OCI-LY7 (cell line): ENCODE measurements around the gene SLC30A1. TPM values are rescaled to one million over a fixed set of nuclear protein-coding genes. Genes with fewer than 3 reads are reported as not detected.

Experiments
- BruUV-seq: library from RNA; stranded (reverse); fragments of 400-500 nt; replicated peaks from 2 replicates; lab custom pipeline; 2021; lab: Mats Ljungman, UMichigan
- CTCF ChIA-PET: fragments of 300-600 bp; sonication (Branson Sonifier 250); formaldehyde crosslinking; loops from one replicate; lab custom pipeline; 2022; ENCODE audit warnings: antibody characterized with exemption; ENCODE audit not compliant: unreplicated experiment; lab: Charles Lee
- POLR2A ChIA-PET: fragments of 300-600 bp; sonication (Branson Sonifier 250); formaldehyde crosslinking; loops from one replicate; lab custom pipeline; 2022; ENCODE audit warnings: antibody characterized with exemption; lab: Charles Lee
- DNase-seq: peaks from one replicate; pipeline ENCODE4 v3.0.0-alpha.2; 2015; ENCODE audit warnings: low spot score
- H2AFZ ChIP-seq: fragments of 200-600 bp; sonication (generic), shearing (Covaris generic); 2 replicates; pipeline ENCODE4 v1.6.1; 2014; ENCODE audit warnings: mild to moderate bottlenecking, antibody characterized with exemption, low read length, moderate library complexity
- H3K27ac ChIP-seq: fragments of 200-600 bp; sonication (generic); 2 replicates; pipeline ENCODE4 v1.5.1; 2014; ENCODE audit warnings: mixed run types, low read depth, mild to moderate bottlenecking, moderate library complexity, low read length, inconsistent platforms; ENCODE audit not compliant: poor library complexity, severe bottlenecking
- H3K36me3 ChIP-seq: fragments of 200-600 bp; sonication (generic); 2 replicates; pipeline ENCODE4 v1.6.1; 2014; ENCODE audit warnings: mild to moderate bottlenecking, antibody characterized with exemption, low read length, moderate library complexity, mixed read lengths; ENCODE audit not compliant: insufficient read depth
- H3K4me1 ChIP-seq: fragments of 200-600 bp; sonication (generic); 2 replicates; pipeline ENCODE4 v1.5.1; 2014; ENCODE audit warnings: mild to moderate bottlenecking, low read length; ENCODE audit not compliant: insufficient read depth, poor library complexity, severe bottlenecking
- H3K4me2 ChIP-seq: fragments of 200-600 bp; sonication (generic); 2 replicates; pipeline ENCODE4 v1.6.1; 2014; ENCODE audit warnings: mild to moderate bottlenecking, low read length
- H3K4me3 ChIP-seq: fragments of 200-600 bp; sonication (generic); 2 replicates; pipeline ENCODE4 v1.5.1; 2014; ENCODE audit warnings: mild to moderate bottlenecking, low read depth, low read length; ENCODE audit not compliant: poor library complexity, severe bottlenecking
- H3K79me2 ChIP-seq: fragments of 200-600 bp; sonication (generic); 2 replicates; pipeline ENCODE4 v1.6.1; 2016; ENCODE audit warnings: low read depth, mild to moderate bottlenecking, low read length, moderate library complexity, mixed read lengths; ENCODE audit not compliant: insufficient read depth
- H3K9me2 ChIP-seq: fragments of 200-600 bp; sonication (generic); 2 replicates; pipeline ENCODE4 v1.6.1; 2016; ENCODE audit warnings: mild to moderate bottlenecking, low read length, mixed read lengths; ENCODE audit not compliant: insufficient read depth
- H3K9me3 ChIP-seq: fragments of 200-600 bp; sonication (generic); 2 replicates; pipeline ENCODE4 v1.6.1; 2014; ENCODE audit warnings: mild to moderate bottlenecking, mixed run types, low read length, mixed read lengths
- H4K20me1 ChIP-seq: fragments of 200-600 bp; sonication (generic); 2 replicates; pipeline ENCODE4 v1.6.1; 2014; ENCODE audit warnings: mild to moderate bottlenecking, antibody characterized with exemption, low read length, moderate library complexity, mixed read lengths; ENCODE audit not compliant: insufficient read depth
- CTCF ChIP-seq: fragments of 200-600 bp; sonication (generic); conservative IDR thresholded peaks from 2 replicates; pipeline ENCODE4 v1.5.1; 2014; ENCODE audit warnings: mild to moderate bottlenecking, antibody characterized with exemption, low read length, moderate library complexity, mixed read lengths
- EZH2phosphoT487 ChIP-seq: fragments of 200-600 bp; sonication (generic); IDR thresholded peaks from 2 replicates; pipeline ENCODE4 v1.6.1; 2018; ENCODE audit warnings: low read depth, borderline replicate concordance, mild to moderate bottlenecking, mixed run types, antibody characterized with exemption, low read length, moderate library complexity, mixed read lengths
- intact Hi-C: fragments of 100-400 bp; cut with micrococcal nuclease; formaldehyde crosslinking; loops from one replicate; pipeline ENCODE4 v1.10.0; 2022; ENCODE audit not compliant: unreplicated experiment
- total RNA-seq, 2 experiments: library from RNA; depleted of rRNA in 1 of 2; stranded (reverse); fragments of >200 nt in 1 of 2; shearing (Covaris generic) in 1 of 2; gene quantifications; 2 replicates each; pipeline ENCODE4 v1.2.3, GENCODE V29; 2014 to 2022

SLC30A1 gene
- total RNA-seq, 2 experiments from 2014 or later: 6.1 to 7.9 TPM

- ChIA-PET CTCF (no interaction called here), POLR2A (interaction anchor here (1.0 kb wide), 1 partner anchor 8 kb away, joined by 6 read pairs; no protein-coding TSS in a partner anchor)
- H3K27ac ChIP-seq: no peak overlapping the region
- no TSS peak for BruUV-seq
- no peaks in the 10 kb centered on the region for H3K9me3 ChIP-seq
- no peaks in the 10 kb centered on the region for H3K9me2 ChIP-seq
- no peak overlapping the region for H3K4me2 ChIP-seq
- no peak overlapping the region for H2AFZ ChIP-seq
- no peak for DNase-seq
- no peaks in the 10 kb centered on the region for H3K36me3 ChIP-seq
- H4K20me1 ChIP-seq: no peaks in the 10 kb centered on the region
- no peak overlapping the region for H3K4me3 ChIP-seq
- no peaks in the 10 kb centered on the region for H3K4me1 ChIP-seq
- no peaks in the 10 kb centered on the region for H3K79me2 ChIP-seq
- intact Hi-C loops: no loop called here
- TF ChIP-seq CTCF (no peak), EZH2phosphoT487 (no peak)
These were observed 27.1 kb downstream of the SLC30A1 start for GRCh38 chr1:211551638-211552460.

- H3K4me1 ChIP-seq: no peaks in the 10 kb centered on the region
- H3K79me2 ChIP-seq: no peaks in the 10 kb centered on the region
- no peak overlapping the region for H3K4me2 ChIP-seq
- no peaks in the 10 kb centered on the region for H4K20me1 ChIP-seq
- H3K36me3 ChIP-seq: no peaks in the 10 kb centered on the region
- H3K9me2 ChIP-seq: no peaks in the 10 kb centered on the region
- ChIA-PET POLR2A (no interaction called here), CTCF (no interaction called here)
- BruUV-seq: no TSS peak
- H3K27ac ChIP-seq: no peak overlapping the region
- intact Hi-C loops: no loop called here
- H3K4me3 ChIP-seq: no peak overlapping the region
- TF ChIP-seq EZH2phosphoT487 (no peak), CTCF (no peak)
- no peaks in the 10 kb centered on the region for H3K9me3 ChIP-seq
- DNase-seq: no peak
- H2AFZ ChIP-seq: no peak overlapping the region
These were observed 29.8 kb downstream of the SLC30A1 start for GRCh38 chr1:211549092-211549711.
